ENCODE data around the gene PDE7B.

Gene PDE7B
- 0.72 to 4.1 (median 1.3) reads per million in 4 experiments for total RNA-seq

DNA sequence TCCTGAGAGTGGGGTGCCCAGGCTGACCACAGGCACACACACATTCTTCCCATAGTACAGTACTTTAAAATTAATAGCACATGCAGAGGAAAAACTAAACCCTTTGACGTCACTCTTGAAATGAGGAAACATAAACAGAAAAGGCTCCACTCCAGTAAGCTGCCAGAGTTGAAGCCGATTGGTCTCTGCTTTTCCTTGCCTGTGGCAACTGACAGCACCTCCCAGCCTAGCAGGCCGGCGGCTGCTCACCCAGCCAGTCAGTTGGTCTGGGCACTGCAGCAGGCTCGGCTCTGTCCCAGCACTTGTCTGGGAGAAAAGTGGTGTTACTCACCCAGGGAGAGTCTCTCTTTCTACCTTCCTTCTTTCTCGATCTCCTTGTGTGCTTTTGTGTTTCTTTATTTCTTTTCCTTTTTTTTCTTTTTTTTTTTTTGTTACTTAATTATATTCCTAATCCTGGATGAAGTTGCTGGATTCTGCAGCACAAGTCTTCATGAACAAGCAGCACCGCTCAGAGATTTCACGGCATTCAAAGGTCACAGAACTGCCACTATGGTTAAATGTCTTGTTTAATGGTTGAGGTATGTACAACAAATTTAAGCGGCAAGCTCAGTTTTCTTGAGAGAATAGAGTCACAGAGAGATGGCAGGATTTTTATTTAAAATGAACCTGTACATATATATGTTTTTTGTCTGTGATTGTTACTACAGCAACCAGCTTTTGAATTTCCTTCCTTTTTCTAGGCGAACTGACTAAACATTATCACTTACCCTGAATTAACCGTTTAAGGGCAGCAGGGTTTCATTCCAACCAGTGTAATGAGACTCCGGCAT is at the start of gene PDE7B:
Gene PDE7B, plus strand, starts transcription at position 260 of the 830 bp plus-strand sequence.
- DNase-seq: no peak

DNA sequence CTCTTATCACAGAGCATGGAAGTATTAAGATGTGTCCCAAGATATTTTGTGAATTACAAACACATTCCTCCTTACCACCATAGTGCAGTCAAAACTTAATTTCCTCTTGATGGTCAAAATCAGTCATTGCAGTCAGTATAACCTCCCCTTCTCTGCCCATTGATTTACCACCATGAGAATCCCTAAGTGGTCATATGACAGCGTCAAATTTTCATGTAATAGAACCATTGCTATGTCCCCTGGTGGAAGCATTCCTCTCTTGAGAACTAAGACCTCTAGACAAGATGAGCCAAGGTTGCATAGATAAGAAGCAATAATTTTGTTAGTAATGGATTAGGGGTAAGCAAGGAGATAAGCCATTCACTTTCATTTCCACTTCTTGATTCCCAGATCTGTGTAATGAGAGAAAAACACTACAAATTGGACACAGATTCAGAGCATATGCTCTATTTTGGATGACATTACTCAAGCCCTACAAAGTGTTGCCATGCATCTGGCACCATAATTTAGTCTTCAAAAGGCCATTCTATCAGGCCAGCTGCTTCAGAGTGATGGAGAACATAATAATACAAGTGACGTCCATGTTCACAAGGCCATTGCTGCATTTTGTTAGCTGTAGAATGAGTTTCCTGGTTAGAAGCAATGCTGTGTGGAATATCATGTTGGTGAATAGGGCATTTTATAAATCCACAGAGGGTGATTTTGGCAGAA is 49.6 kb upstream of the PDE7B start:
- no peak for DNase-seq

DNA sequence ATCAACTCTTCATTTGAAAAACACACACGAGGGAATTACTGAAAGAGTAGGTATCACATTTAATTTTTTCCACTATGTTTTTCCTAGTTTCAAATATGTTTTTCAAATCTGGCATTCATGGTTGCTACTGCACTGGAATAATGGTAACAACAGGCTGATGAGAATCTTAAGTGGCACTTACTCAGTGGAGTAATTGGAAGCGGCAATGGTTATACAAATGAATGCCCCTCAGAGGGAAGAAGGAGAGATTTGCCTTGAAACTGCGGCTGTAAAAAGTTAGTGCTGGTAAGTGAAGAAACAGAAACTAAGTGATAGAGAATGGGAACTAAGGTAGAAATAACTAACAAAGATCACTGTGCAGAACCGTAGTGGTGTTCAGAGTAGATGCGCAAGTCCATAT is 41.0 kb upstream of the PDE7B start:
- DNase-seq: no peak

DNA sequence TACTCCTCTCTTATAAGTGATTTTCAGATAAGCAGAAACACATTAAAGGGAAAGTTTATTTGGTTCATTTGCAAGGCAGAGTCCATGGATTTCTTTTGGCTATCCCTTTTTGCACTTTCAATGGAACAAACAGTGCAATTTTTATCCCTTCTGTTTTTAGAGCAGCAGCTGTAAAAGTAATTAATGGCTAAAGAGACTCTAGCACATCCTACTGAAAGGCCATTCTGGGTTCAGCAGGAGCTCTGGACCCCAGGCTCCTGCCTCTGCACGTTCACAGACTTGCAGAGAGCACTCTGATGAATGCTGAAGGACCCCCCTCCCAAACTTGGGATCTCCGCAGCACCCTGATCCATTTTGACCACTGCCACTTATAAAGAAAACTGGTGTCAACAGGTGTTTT is 40.3 kb upstream of the PDE7B start:
- no peak for DNase-seq

DNA sequence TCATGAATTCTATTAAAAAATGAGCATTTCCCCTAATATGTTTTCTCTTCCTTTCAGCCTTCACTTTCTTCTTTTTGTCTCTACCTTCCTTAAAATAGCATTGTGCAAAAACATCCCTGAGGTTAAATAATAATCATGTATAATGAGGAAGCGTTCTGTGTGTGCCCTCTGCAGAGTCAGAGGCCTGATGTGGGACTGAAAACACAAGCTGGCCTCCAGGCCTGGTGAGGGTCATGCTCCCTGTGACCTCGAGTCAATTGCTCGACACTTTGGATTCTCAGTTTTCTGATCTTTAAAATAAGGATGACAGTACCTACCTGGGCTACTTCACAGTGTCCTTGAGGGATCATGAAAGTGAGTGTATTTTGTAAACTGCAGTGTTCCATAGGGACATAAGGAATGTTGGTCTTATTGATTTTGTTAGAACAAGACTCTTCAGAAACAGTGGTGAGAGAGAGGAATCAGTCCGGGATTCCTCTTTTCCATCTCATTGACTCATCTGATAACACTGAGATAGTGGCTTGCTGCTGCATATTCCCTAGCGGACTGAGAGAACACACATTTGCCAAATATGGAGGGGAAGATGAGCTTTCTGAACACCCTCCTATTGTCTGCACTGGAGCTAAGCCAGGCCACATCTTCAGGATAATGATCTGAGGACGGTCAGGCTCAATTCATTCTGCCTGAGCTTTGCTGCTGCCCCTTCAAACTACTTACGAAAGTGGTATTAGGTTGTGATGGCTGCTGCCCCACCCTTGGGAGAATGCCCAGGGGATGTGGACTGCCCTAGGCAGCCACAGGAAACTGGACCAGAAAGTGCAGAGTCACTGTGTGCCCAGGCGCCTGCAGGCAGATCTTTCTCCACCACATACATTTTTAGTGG is 39.6 kb upstream of the PDE7B start:
- DNase-seq: no peak

DNA sequence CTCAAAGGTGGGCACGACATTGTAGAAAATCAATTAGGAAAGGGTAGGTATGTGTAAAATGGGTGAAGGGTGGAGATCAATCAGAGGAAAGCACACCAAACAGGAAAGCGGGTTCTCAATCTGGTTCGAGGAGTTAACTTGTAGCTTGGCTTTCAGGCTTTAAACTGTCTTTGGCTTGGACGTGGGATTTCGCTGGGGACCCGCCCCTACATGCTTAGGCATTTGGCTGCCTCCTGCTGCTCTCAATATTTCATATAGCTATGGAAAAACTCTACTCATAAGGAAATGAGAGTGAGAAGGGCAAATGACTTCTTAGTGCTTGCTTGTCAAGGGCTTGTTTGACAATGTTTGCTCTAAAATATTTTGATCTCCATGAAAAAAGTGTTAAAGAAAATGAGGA is 38.1 kb upstream of the PDE7B start:
- no peak for DNase-seq

DNA sequence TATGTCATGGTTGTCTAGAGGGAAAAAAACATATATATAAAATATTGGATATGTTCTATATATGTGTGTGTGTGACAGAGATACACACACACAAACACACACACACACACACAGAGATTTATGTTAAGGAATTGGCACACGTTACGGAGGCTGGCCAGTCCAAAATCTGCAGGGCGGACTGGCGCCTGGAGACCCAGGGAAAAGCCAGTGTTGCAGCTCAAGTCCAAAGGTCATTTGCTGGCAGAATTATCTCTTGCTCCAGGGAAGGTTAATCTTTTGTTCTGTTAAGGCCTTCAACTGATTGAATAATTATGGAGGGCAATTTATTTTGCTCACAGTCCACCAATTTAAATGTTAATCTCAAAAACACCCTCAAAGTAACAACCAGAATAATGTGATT is 37.5 kb upstream of the PDE7B start:
- DNase-seq: no peak

DNA sequence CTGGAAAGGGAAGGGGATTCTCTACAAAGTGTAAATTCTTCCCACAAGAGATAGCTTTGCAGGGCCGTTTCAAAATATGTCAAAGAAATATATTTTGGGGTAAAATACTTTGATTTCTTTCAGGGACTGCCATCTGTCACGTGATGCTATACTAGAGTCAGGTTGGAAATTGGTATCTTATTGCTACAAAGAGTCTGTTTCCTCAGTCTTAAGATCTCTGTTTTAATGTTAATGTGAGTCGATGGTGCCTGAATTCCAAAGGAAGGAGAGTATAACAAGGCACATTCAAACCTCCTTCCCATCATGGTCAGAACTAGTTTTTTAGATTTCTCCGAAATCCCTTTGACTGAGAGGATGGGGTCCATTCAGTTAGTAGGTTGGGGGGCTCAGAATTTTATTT is 36.3 kb upstream of the PDE7B start:
- DNase-seq: no peak

DNA sequence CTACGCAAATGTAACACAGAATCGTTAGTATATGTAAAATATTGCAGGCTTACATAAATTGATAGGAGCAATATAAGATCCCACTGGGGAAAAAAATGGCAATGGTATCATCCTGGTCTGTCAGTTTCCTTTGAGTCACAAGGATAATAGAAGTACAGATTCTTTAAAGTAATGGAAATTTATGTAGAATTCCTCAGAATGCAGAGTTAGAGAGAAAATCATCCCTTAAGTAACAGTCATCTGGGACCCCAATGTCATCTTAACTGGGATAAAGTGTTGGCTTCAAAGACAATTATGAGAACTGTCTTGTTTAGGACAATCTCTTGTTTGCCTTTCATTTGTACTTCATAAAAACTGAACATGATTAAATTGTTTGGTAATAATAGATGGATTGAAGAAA is 34.5 kb upstream of the PDE7B start:
- DNase-seq: no peak

DNA sequence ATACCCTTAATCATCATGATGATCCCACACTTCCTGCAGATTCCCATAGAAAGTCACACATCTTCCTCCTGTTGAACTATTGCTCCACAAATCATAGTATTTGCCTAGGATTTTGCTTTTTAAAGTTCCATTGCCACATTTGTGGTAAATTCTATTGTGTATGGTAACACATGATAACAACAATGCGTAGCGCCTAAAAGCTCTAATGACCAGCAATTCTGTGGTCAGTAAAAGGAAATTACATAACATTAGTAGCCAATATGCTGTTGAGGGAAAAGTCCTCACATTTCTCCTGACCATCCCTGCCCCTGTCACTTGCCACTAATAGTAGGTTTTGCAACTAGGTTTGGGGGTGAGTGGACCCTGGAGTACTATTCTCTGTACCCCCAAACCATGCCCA is 31.8 kb upstream of the PDE7B start:
- DNase-seq: no peak

DNA sequence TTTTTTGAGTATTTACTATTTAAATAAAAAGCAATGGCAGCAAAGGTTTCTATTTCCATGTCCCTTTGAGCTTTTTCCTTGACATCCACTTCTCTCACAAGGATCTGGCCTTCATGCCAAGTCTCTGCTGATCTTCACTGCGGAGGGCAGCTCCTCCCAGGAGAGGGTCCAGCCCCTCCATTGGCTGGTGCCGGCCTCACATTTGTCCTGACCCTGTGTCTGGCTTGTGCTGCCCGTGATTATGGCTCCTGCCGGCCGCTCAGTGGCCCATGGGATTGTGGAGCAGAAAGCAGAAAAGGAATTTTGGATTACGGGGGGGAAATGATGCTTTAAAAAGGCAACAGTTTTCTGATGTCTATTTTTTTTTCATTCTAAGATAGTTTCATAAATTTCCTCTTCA is 31.2 kb upstream of the PDE7B start:
- DNase-seq: no peak

DNA sequence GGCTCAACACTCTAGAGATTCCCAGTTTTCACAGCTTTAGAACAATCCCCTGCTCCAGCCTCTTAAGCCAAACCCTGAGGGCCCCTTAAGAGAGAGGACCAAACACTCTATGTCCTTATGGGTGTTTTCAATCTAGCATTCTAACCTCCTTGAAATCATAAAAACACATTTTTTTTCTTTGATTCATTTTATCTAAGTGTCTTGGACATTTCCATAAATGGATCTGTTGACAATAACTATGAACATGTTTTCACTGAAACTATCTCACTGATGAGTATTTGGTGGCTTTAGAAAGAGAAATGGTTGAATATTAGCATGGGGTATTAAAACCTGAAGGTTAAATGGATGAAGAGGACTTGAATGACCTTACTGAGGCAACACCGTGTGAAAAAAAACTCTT is 27.6 kb upstream of the PDE7B start:
- no peak for DNase-seq

DNA sequence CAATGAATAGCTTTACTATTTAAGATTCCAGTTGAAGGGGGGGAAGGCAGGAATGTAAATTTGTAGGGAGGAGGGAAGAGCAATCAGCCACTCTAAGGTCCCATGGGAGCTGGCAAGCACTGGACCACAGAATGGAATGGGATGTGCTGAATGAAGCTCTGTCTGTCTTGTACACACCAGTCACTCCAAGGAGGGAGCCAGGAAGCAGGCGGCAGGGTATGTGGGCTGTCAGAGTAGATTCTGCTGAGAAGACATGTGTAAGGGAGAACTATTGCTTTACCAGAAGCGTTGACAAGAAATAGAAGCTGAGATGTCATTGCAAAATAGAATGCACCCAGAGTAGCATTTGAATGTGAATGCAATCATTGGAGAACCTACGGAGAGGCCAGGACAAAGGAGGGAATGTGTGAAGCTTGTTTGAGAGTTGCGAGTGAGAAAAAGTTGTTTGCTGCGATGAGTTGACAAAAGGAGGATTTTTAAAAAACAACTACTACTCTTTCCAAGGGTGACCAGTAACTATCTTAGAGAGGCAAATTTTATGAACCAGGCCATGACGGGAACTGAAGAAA is 25.2 kb upstream of the PDE7B start:
- no peak for DNase-seq

DNA sequence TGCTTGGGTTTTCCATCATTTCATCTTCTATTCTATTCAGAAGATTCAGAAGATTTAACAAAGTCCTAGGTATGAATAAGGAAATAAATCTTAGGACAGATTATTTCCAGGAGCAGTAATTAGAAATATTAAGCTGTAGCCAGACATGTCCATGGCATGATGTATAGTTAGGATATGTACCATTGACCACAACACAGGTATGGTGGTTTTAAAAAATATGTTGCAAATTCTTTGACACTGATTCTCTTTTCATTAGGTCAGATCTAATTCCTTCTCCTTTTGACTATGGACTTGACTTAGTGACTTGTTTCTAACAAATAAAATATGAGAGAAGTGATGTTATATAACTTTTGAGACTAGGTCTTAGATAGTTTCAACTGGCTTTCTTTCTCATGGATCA is 23.5 kb upstream of the PDE7B start:
- no peak for DNase-seq

DNA sequence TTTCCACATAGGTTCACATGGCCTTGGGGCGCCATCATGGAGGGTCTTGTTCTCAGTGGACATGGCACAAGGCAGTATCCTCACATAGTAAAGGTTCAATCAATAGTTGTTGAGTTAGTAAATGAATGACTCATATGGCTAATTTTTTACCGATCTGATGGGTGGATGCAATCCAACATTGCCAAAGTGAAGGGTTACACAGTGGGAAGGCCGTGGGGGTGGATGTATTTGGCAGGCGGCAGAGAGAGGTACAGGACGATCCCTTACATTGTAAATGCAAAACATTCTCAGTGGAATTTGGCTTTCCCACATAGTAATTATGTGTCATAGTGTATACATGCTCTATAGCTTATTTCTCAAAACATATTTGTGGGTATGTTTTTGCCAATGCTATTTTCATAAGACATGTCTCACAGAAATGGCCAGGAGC is 21.0 kb upstream of the PDE7B start:
- no peak for DNase-seq

DNA sequence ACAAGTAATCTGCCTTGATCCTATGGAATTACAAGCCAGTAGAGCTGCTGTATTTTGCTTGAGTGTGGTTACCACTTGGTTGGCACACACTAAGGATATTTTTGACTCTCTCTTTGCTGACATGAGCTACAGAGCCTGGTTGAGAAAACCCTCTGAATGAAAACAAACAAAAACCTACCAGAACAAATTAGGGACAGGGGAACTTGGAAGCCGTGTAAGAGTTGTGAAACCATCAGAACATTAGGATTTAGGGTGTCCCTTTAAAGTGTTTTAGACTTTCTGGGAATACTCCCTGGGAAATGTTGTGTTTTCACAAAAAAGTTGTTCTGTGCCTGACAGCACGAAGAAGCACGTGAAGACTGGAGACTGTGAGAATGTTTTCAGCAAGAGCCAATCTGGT is 20.5 kb upstream of the PDE7B start:
- DNase-seq: no peak

DNA sequence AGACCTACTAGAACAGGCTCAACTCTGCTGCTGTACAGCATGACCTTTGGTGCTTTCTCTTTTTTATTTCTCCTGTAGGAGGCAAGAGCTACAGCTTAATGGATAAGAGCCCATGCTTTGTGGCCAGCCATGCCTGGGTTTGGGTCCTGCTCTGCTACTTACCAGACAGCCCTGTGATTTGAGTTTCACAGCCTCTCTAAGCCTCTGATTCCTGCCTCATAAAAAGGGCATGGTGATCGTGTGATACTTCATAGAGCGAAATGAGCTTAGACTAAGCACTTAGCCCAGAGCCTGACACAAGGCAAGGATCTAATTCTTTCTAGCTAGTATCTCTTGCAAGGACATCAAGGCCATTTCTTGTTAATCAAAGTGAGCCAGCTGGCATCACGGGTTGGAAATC is 19.3 kb upstream of the PDE7B start:
- no peak for DNase-seq

DNA sequence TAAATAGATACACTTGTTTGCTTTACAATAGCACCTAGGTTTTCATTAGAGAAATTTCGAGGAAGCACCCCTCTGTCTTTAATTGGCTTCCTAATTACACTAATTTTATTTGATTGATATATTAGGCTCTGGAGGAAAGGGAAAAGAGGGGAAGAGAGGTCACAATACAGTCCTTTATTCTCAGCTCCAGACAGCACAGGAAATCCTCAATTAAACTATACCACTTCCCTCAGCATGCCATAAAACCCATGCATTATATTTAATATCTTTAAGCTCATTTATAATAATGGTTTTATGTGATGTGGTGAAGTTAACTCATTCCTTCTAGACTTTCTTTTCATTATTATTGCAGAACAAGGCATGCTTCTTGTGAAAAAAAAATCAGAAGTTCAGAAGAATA is 17.7 kb upstream of the PDE7B start:
- no peak for DNase-seq

DNA sequence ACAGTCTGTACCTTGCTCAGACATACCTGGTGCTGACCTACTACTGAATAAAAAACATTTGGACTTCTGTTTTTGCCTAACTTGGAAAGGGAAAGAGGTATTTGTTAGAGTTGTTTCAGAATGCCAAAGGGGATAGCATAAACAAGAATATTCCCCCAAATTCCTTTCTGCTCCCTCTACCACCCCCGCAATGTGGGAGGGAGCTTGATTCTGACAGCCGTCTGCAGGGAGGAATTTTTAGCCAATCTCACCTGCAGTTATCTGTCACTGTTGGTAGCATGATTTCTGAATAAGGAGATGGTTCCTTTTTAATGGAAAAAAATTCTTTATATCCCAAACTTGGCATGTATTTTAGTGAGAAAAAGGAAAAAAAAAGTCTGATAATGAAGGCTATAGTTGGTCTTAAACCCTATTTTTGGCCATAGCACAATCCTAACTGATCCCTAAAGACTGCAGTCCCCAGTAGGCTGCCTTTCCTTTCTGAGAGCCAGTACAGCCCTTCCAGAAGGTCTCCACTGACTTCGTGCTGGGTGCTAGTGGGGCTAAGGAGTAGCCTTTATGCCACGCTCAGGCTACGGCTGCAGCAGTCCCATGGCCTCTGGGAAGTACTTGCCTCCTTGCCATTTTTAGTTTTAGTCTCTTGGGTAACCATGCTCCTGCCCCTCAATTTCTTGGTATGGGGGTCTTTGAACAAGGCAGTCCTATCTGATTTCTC is 13.6 kb upstream of the PDE7B start:
- DNase-seq: no peak

DNA sequence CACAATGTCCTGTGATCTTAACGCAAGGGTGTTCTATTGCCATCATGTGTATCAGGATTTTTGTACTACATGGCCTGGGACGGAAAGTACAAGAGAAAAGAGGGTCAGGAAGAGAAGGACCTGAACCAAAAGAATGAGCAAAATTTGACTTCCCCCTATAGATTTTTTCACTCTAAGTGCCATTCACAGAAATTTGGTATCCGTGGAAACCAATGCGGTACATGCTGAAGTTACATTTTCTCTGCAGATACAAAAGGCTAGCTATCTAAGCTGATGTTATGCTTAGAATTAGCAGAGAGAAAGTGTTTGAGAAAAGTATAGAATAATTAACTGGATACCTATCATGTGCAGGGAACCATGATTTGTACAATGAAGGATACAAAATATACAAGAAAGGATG is 12.4 kb upstream of the PDE7B start:
- no peak for DNase-seq

DNA sequence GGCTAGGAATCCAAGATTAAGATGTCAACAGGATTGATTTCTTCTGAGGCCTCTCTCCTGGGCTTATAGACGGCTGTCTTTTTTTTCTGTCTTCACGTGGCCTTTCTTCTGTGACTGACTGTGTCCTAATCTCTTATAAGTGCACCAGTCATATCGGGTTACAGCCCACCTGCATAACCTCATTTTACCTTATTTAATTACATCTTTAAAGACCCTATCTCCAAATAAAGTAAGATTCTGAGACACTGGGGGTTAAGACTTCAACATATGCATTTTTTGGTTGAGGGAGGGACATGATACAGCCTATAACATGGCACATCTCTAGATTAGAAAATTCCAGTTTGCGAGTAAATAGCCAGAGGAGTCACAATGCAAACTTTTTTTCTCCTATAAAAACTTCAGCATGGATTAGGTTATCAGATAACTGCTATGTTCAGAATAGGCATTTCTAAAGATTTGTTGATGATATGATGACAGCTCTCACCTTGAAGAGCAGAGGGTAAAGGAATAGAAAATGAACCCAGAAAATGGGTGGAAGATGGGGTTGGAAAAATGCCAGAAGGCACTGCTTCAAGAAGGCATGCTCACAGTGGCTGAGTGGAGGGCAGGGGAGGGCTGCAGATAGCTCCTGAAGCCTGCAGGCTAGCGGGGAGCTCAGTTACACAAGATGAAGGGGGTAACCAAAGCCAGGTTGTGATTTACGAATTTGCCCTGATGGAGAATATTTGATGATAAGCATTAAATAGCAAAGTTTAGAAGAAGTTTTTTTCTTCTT is 8.7 kb upstream of the PDE7B start:
- DNase-seq: no peak

DNA sequence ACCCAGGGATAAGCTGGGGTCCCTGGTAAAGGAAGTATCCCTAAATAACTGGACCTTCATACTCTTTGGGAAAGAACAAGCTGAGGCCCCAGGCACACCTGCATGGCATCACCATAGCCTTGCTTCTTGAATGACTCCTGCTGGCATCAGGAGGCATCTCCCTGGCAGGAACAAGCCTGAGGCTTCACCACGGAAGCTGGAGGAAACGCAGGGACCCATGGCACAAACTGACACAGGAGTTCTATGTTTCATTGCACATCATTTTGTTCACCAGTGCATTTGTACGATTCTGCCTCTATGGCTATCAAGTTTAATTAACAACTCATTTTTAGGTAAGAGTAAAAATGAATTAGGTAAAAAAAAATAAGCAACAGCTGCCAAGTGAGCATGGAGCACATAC is 619 bp upstream of the PDE7B start:
- DNase-seq: no peak

Measured in effector CD8-positive, alpha-beta T cell (primary cell).